Left lung (tissue), 10 donors: ENCODE results near the gene GIMAP7. TPM values are rescaled to one million over a fixed set of nuclear protein-coding genes. Genes with fewer than 3 reads are reported as not detected.
"Not testable (repeated sequence)": the region's sequence is repeated elsewhere in the genome, so short reads cannot be mapped to it uniquely, and the experiment has no call there.

ENCODE experiments used
- ATAC-seq: fragments of 200-7000 bp; cut with Tn5 transposase; one replicate; pipeline ENCODE4 v1.9.1; 2020; ENCODE audit warnings: moderate library complexity
- DNase-seq, 4 donors: peaks; one replicate each; pipeline ENCODE4 v3.0.0-alpha.2; 2013 to 2020
- H3K27ac ChIP-seq, 2 donors: fragments of 200-600 bp; sonication (generic) in 1 of 2; one replicate each; pipeline versions ENCODE4 v1.5.0 to v1.8.0; 2020 to 2021
- H3K27me3 ChIP-seq, 2 donors: fragments of 200-600 bp; sonication (generic) in 1 of 2; one replicate each; pipeline versions ENCODE4 v1.5.0 to v1.8.0; 2020 to 2021
- H3K36me3 ChIP-seq, 2 donors: fragments of 200-600 bp; sonication (generic) in 1 of 2; one replicate each; pipeline versions ENCODE4 v1.5.0 to v1.8.0; 2020 to 2021
- H3K4me1 ChIP-seq, 2 donors: fragments of 200-600 bp; one replicate each; pipeline ENCODE4 v1.8.0; 2021
- H3K4me3 ChIP-seq, 2 donors: fragments of 200-600 bp; sonication (generic) in 1 of 2; one replicate each; pipeline versions ENCODE4 v1.5.0 to v1.8.0; 2020 to 2021; ENCODE audit warnings: mild to moderate bottlenecking in 1 of 2
- H3K9me3 ChIP-seq, 2 donors: fragments of 200-600 bp; sonication (generic) in 1 of 2; one replicate each; pipeline versions ENCODE4 v1.5.0 to v1.8.0; 2020 to 2021
- CTCF ChIP-seq, 2 donors: fragments of 200-600 bp; sonication (generic) in 1 of 2; IDR thresholded peaks; one replicate each; pipeline versions ENCODE4 v1.5.0 to v1.8.0; 2021; ENCODE audit warnings: antibody characterized with exemption in 2 of 2
- intact Hi-C, 2 donors: fragments of 100-400 bp; cut with DNase I; formaldehyde crosslinking; loops; one replicate each; pipeline versions ENCODE4 v1.11.2 to v1.14.2; 2022
- polyA plus RNA-seq, 6 donors: library from polyadenylated mRNA; unstranded; fragments of 120-200 nt; gene quantifications; one replicate each; pipeline ENCODE4 v1.2.1, GENCODE V29; 2013; ENCODE audit not compliant: insufficient read length in 6 of 6
- total RNA-seq, 2 donors: library from RNA; stranded (reverse); fragmentation: NEBNext Ultra II Directional; extraction: Animal tissue kit (Norgen Biotek cat#: 25700); gene quantifications; one replicate each; pipeline ENCODE4 v1.2.1, GENCODE V29; 2021
- donor health status: DM: no; HTN: yes; CAD: no.
- donor health status: DM: no; HTN: no; CAD: no.

GIMAP7 gene
- total and polyA plus RNA-seq, 8 donors: 16.7 to 49.8 (median 36.3) TPM

DNA sequence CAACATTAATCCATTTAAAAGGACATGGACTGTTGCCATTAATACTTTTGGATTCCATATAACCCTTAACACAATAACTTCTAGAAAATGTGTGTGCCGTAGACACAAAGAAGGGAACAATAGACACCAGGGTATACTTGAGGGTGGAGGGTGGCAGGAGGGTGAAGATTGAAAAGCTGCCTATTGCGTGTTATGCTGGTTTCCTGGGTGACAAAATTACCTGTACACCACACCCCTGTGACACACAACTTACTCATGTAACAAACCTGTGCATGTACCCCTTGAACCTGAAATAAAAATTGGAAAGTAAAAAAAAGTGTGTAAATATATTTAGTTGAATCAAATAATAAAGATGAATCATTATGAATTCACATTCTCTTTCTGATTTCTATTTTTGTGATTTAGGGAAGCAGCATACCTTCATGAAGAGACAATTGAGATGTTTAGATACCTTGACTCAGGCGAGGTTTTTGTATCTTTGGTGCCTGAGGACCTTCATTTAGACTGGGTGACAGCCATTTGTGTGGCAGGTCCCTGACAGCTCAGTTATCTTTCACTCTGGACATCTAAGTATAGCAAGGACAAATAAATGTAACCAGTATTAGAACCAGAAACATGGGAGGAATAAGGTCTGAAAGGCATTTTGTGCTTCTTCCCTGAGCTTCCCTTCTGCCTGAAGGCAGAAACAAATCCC lies 35.5 kb upstream of the GIMAP7 start:
- ATAC-seq: no peak
- H3K9me3 ChIP-seq: no peaks in the 10 kb centered on the region
- no peak for DNase-seq
- intact Hi-C loops: no loop called here
- peak overlapping the region in 1 of 2 donors; percentile 84 for H3K27ac ChIP-seq
- H3K4me3 ChIP-seq: no peak overlapping the region
- peaks cover 9 to 61% of the 10 kb centered on the region in 2 donors for H3K4me1 ChIP-seq
- TF ChIP-seq CTCF (IDR thresholded peaks at IDR 0.05): no peak
- H3K27me3 ChIP-seq: no peaks in the 10 kb centered on the region
- H3K36me3 ChIP-seq: peaks cover 0 to 27% of the 10 kb centered on the region in 2 donors

- DNase-seq: no peak
- no peaks in the 10 kb centered on the region for H3K27me3 ChIP-seq
- peak; percentile 45 for ATAC-seq
- no peak overlapping the region for H3K4me3 ChIP-seq
- no peak for TF ChIP-seq CTCF (IDR thresholded peaks at IDR 0.05)
- intact Hi-C loops: no loop called here
- peaks cover 0 to 14% of the 10 kb centered on the region in 2 donors for H3K36me3 ChIP-seq
- no peaks in the 10 kb centered on the region for H3K9me3 ChIP-seq
- peaks cover 13 to 81% of the 10 kb centered on the region in 2 donors for H3K4me1 ChIP-seq
- peak overlapping the region; percentile 48 to 84 for H3K27ac ChIP-seq
These were observed 33.3 kb upstream of the GIMAP7 start for GRCh38 chr7:150481186-150481920.

- H3K27ac ChIP-seq: peak overlapping the region; percentile 48 to 84
- H3K36me3 ChIP-seq: peaks cover 0 to 12% of the 10 kb centered on the region in 2 donors
- intact Hi-C loops: no loop called here
- no peak for ATAC-seq
- H3K4me3 ChIP-seq: no peak overlapping the region
- no peaks in the 10 kb centered on the region for H3K27me3 ChIP-seq
- TF ChIP-seq CTCF (IDR thresholded peaks at IDR 0.05): no peak
- no peak for DNase-seq
- peaks cover 13 to 83% of the 10 kb centered on the region in 2 donors for H3K4me1 ChIP-seq
- H3K9me3 ChIP-seq: no peaks in the 10 kb centered on the region
These were observed 32.8 kb upstream of the GIMAP7 start for GRCh38 chr7:150481922-150482321.

DNA sequence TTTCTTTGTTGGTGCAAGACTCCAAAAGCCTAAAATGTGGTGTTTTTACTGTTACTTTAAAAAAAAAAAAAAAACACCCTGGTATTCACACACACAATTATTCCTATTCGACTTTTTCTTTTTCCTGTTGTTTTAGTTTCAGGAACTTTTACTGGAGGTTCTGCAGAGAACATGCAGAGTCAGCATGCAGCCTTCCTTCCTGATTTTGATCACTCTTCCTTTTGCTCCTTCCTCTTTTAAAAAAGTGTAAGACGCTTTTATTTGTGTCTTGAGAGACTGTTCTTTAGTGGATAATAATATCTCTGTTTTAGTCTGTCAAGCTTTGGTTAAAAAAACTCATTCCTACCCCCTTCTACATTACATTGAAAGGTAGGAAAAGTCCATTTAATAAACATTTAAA lies 31.2 kb upstream of the GIMAP7 start:
- H3K27me3 ChIP-seq, H3K36me3 ChIP-seq, intact Hi-C loops, H3K4me3 ChIP-seq, H3K9me3 ChIP-seq, ATAC-seq, DNase-seq: not testable (repeated sequence)
- H3K4me1 ChIP-seq: peaks cover 13 to 86% of the 10 kb centered on the region in 2 donors
- H3K27ac ChIP-seq: peak overlapping the region; percentile 20 to 84

DNA sequence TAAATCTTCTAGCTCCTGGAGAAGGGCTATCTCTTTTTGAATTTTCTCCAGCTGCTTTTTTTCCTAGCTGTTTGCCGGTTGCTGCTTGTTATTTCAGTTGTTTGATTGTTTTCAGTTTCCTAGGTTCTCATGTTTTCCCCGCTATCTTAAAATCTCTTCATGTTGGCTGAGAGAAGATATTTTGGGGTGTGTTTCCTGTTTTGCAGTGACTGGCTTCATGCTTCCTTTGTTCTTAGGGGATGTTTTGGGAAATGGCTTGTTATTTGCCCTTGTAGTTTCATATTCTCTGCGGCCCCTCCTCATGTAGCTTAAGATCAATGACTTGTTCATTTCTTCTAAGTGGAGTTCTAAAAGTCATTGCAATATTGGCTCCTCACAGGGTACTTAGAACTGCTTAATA lies 30.6 kb upstream of the GIMAP7 start:
- H3K9me3 ChIP-seq, intact Hi-C loops, H3K4me3 ChIP-seq, H3K27me3 ChIP-seq, H3K36me3 ChIP-seq, DNase-seq, ATAC-seq: not testable (repeated sequence)
- peaks cover 13 to 86% of the 10 kb centered on the region in 2 donors for H3K4me1 ChIP-seq
- peak overlapping the region; percentile 20 to 84 for H3K27ac ChIP-seq

DNA sequence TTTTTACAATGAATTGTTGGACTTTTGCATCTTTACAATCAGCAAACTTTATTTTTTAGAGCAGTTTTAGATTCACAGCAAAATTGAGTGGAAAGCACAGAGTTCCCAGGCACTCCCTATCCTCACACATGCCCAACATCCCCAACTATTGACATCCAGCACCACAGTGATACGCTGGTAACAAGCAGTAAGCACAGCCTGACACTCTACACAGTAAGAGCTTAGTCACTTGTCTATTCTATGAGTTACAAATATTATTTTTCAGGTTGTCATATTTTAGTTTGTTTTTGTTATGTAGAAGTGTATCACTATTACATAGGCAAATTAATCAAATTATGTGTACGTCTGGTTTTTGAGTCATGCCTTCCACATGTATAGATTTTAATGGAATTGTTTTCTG lies 27.0 kb upstream of the GIMAP7 start:
- ATAC-seq (no peak), DNase-seq (no peak)
- no peaks in the 10 kb centered on the region for H3K27me3 ChIP-seq
- peak overlapping the region in 1 of 2 donors; percentile 41 for H3K27ac ChIP-seq
- peaks cover 0 to 7% of the 10 kb centered on the region in 2 donors for H3K9me3 ChIP-seq
- no peak for TF ChIP-seq CTCF (IDR thresholded peaks at IDR 0.05)
- peaks cover 3 to 60% of the 10 kb centered on the region in 2 donors for H3K4me1 ChIP-seq
- intact Hi-C loops: no loop called here
- no peak overlapping the region for H3K4me3 ChIP-seq
- no peaks in the 10 kb centered on the region for H3K36me3 ChIP-seq
